Hematopoietic multipotent progenitor cell treated with erythropoietin and hydrocortisone succinate and interleukin-3 and kit ligand, for 8 days (in vitro differentiated cells): Measurements from ENCODE around the gene ACTRT2.

ENCODE experiments used
- DNase-seq: peaks from one replicate; pipeline ENCODE4 v3.0.0-alpha.2; 2015

The ACTRT2 gene

GRCh38 chr1:3021233-3021671, at the start of gene ACTRT2:
ACTRT2 (plus strand) TSS chr1:3021467; CDS start chr1:3021687, 220 bp downstream.
- DNase-seq = no peak

- no peak for DNase-seq
Observed at GRCh38 chr1:2971609-2972008, 49.7 kb upstream of the ACTRT2 start.

- DNase-seq = no peak
Observed at GRCh38 chr1:2972011-2972878, 49.0 kb upstream of the ACTRT2 start.

- DNase-seq = no peak
Observed at GRCh38 chr1:2972879-2973575, 48.2 kb upstream of the ACTRT2 start.

GRCh38 chr1:2973601-2974593, 47.4 kb upstream of the ACTRT2 start:
- no peak for DNase-seq

GRCh38 chr1:2974701-2975301, 46.5 kb upstream of the ACTRT2 start:
- DNase-seq = no peak

- DNase-seq = no peak
Observed at GRCh38 chr1:2975466-2976179, 45.6 kb upstream of the ACTRT2 start.

GRCh38 chr1:2976180-2976562, 45.1 kb upstream of the ACTRT2 start:
- no peak for DNase-seq

- DNase-seq = no peak
Observed at GRCh38 chr1:2977886-2978611, 43.2 kb upstream of the ACTRT2 start.

GRCh38 chr1:2978691-2979190, 42.5 kb upstream of the ACTRT2 start:
- DNase-seq = no peak

GRCh38 chr1:2979191-2980072, 41.8 kb upstream of the ACTRT2 start:
- DNase-seq = no peak

- no peak for DNase-seq
Observed at GRCh38 chr1:2980073-2980791, 41.0 kb upstream of the ACTRT2 start.

GRCh38 chr1:2980849-2981248, 40.4 kb upstream of the ACTRT2 start:
- DNase-seq = no peak

- DNase-seq = no peak
Observed at GRCh38 chr1:2981388-2981787, 39.9 kb upstream of the ACTRT2 start.

GRCh38 chr1:2981981-2982614, 39.2 kb upstream of the ACTRT2 start:
- DNase-seq = no peak

GRCh38 chr1:2982615-2983318, 38.5 kb upstream of the ACTRT2 start:
- no peak for DNase-seq

- DNase-seq = no peak
Observed at GRCh38 chr1:2983319-2983705, 38.0 kb upstream of the ACTRT2 start.
